Right cardiac atrium (tissue), 5 donors: Measurements from ENCODE around the gene RAC3. TPM values are rescaled to one million over a fixed set of nuclear protein-coding genes. Genes with fewer than 3 reads are reported as not detected.

Experiments
- ATAC-seq, 2 donors: fragments of 200-7000 bp; cut with Tn5 transposase; one replicate each; pipeline versions ENCODE4 v1.8.0 to v1.9.1; 2020; ENCODE audit warnings: moderate library complexity in 2 of 2, mild to moderate bottlenecking in 1 of 2
- DNase-seq, 3 donors: peaks; one replicate each; pipeline ENCODE4 v3.0.0-alpha.2; 2020
- H3K27ac ChIP-seq: one replicate; pipeline ENCODE4 v1.5.1; 2013; ENCODE audit warnings: mild to moderate bottlenecking, low read length, control low read depth, moderate library complexity
- H3K27me3 ChIP-seq: one replicate; pipeline ENCODE4 v1.6.1; 2013; ENCODE audit not compliant: control insufficient read depth, insufficient read depth
- H3K4me1 ChIP-seq: one replicate; pipeline ENCODE4 v1.6.1; 2013; ENCODE audit warnings: low read length; ENCODE audit not compliant: control insufficient read depth, insufficient read depth
- H3K4me3 ChIP-seq: one replicate; pipeline ENCODE4 v1.5.1; 2013; ENCODE audit warnings: low read length, control low read depth
- H3K9me3 ChIP-seq: one replicate; pipeline ENCODE4 v1.6.1; 2013; ENCODE audit warnings: low read length; ENCODE audit not compliant: control insufficient read depth
- WGBS: extraction: QIAGEN DNeasy Blood & Tissue Kit; methylation state at CpG from one replicate; pipeline ENCODE4 v1.1.7; 2013; 5-methylcytosine and 5-hydroxymethylcytosine counted together
- intact Hi-C, 4 donors: fragments of 100-400 bp; cut with DNase I; formaldehyde crosslinking; loops; one replicate each; pipeline versions ENCODE4 v1.11.0 to v1.14.0; 2022 to 2023
- polyA plus RNA-seq: library from polyadenylated mRNA; stranded (reverse); fragments of 200-250 nt; gene quantifications from one replicate; pipeline ENCODE4 v1.2.3, GENCODE V29; 2013
- total RNA-seq, 4 donors: library from RNA; stranded (reverse); fragmentation: NEBNext Ultra II Directional; extraction: Animal tissue kit (Norgen Biotek cat#: 25700); gene quantifications; one replicate each; pipeline ENCODE4 v1.2.1, GENCODE V29; 2021
- donor health status: healthy with polysubstance abuse.
- donor health status: DM: no; HTN: yes; CAD: no.
- donor health status: DM: no; HTN: no; CAD: no.
- donor health status: DM: no; HTN: yes; CAD: no; lungs with severe emphysema.
- donor health status: DM: yes; HTN: yes; CAD: no.

RAC3 gene
- total and polyA plus RNA-seq, 5 donors, result 1.0 to 2.4 (median 1.6) TPM

GRCh38 chr17:82053556-82054263, 22.2 kb downstream of the RAC3 start:
- Histone ChIP-seq H3K9me3 (no peaks in the 10 kb centered on the region), H3K4me3 (no peak overlapping the region), H3K4me1 (peaks cover 7% of the 10 kb centered on the region), H3K27me3 (no peaks in the 10 kb centered on the region), H3K27ac (no peak overlapping the region)
- intact Hi-C loops, result no loop called here
- DNase-seq (peak in 1 of 3 donors; percentile 52), ATAC-seq (no peak)
- WGBS, result 94% methylated on average over 28 of the region's 28 CpGs

GRCh38 chr17:82054351-82055022, 23.0 kb downstream of the RAC3 start:
- 89% methylated on average over 38 of the region's 38 CpGs for WGBS
- no peak overlapping the region for H3K27ac ChIP-seq
- no peak overlapping the region for H3K4me3 ChIP-seq
- no peak for ATAC-seq
- H3K9me3 ChIP-seq, result no peaks in the 10 kb centered on the region
- H3K27me3 ChIP-seq, result no peaks in the 10 kb centered on the region
- DNase-seq, result peak in 1 of 3 donors; percentile 59
- peaks cover 7% of the 10 kb centered on the region for H3K4me1 ChIP-seq
- intact Hi-C loops, result no loop called here

GRCh38 chr17:82055023-82055964, 23.8 kb downstream of the RAC3 start:
- peak in 1 of 3 donors; percentile 58 for DNase-seq
- Histone ChIP-seq H3K27me3 (no peaks in the 10 kb centered on the region), H3K4me1 (peaks cover 7% of the 10 kb centered on the region), H3K4me3 (no peak overlapping the region), H3K27ac (no peak overlapping the region), H3K9me3 (no peaks in the 10 kb centered on the region)
- intact Hi-C loops, result no loop called here
- no peak for ATAC-seq
- WGBS, result 81% methylated on average over 26 of the region's 26 CpGs

- intact Hi-C loops, result no loop called here
- Histone ChIP-seq H3K4me1 (peaks cover 7% of the 10 kb centered on the region), H3K9me3 (no peaks in the 10 kb centered on the region), H3K4me3 (no peak overlapping the region), H3K27me3 (no peaks in the 10 kb centered on the region), H3K27ac (no peak overlapping the region)
- no peak for ATAC-seq
- peak in 1 of 3 donors; percentile 44 for DNase-seq
- 89% methylated on average over 28 of the region's 28 CpGs for WGBS
These were observed 24.7 kb downstream of the RAC3 start for GRCh38 chr17:82055965-82056728.

GRCh38 chr17:82056729-82057621, 25.5 kb downstream of the RAC3 start:
- 82% methylated on average over 29 of the region's 29 CpGs for WGBS
- no peak for ATAC-seq

GRCh38 chr17:82058230-82058854, 26.9 kb downstream of the RAC3 start:
- ATAC-seq, result no peak
- intact Hi-C loops, result no loop called here
- Histone ChIP-seq H3K27ac (no peak overlapping the region), H3K4me1 (no peaks in the 10 kb centered on the region), H3K9me3 (no peaks in the 10 kb centered on the region), H3K4me3 (no peak overlapping the region), H3K27me3 (no peaks in the 10 kb centered on the region)
- DNase-seq, result peak in 1 of 3 donors; percentile 51
- WGBS, result 77% methylated on average over 17 of the region's 17 CpGs

More at GRCh38 chr17:82056729-82057621, 25.5 kb downstream of the RAC3 start:
- no peak overlapping the region for H3K27ac ChIP-seq
- H3K4me3 ChIP-seq, result no peak overlapping the region
- intact Hi-C loops, result no loop called here
- peaks cover 7% of the 10 kb centered on the region for H3K4me1 ChIP-seq
- no peaks in the 10 kb centered on the region for H3K27me3 ChIP-seq
- no peaks in the 10 kb centered on the region for H3K9me3 ChIP-seq
- DNase-seq, result peak in 1 of 3 donors; percentile 54

GRCh38 chr17:82058855-82059249, 27.4 kb downstream of the RAC3 start:
- no peaks in the 10 kb centered on the region for H3K4me1 ChIP-seq
- ATAC-seq, result no peak
- no peaks in the 10 kb centered on the region for H3K27me3 ChIP-seq
- DNase-seq, result peak in 1 of 3 donors; percentile 42
- no peak overlapping the region for H3K27ac ChIP-seq
- H3K9me3 ChIP-seq, result no peaks in the 10 kb centered on the region
- no peak overlapping the region for H3K4me3 ChIP-seq
- intact Hi-C loops, result no loop called here
- WGBS, result 71% methylated on average over 10 of the region's 10 CpGs

GRCh38 chr17:82059272-82060000, 28.0 kb downstream of the RAC3 start:
- H3K9me3 ChIP-seq, result no peaks in the 10 kb centered on the region
- 67% methylated on average over 19 of the region's 19 CpGs for WGBS
- H3K27me3 ChIP-seq, result no peaks in the 10 kb centered on the region
- no peak overlapping the region for H3K4me3 ChIP-seq
- H3K27ac ChIP-seq, result no peak overlapping the region
- peaks cover under 1% of the 10 kb centered on the region for H3K4me1 ChIP-seq
- DNase-seq (peak in 2 of 3 donors; percentile 50 to 55), ATAC-seq (no peak)
- intact Hi-C loops, result no loop called here

GRCh38 chr17:82060001-82060380, 28.5 kb downstream of the RAC3 start:
- intact Hi-C loops, result no loop called here
- no peaks in the 10 kb centered on the region for H3K9me3 ChIP-seq
- DNase-seq, result peak; percentile 5 to 53 (median 41)
- H3K27me3 ChIP-seq, result no peaks in the 10 kb centered on the region
- no peak overlapping the region for H3K4me3 ChIP-seq
- 79% methylated on average over 16 of the region's 16 CpGs for WGBS
- H3K4me1 ChIP-seq, result peaks cover 6% of the 10 kb centered on the region
- no peak for ATAC-seq
- H3K27ac ChIP-seq, result no peak overlapping the region
